CD4-positive, alpha-beta T cell treated with Interleukin-21 for 1 hour (primary cell): ENCODE results near the gene PRM1.

ENCODE experiments used
- DNase-seq: peaks from one replicate; pipeline ENCODE4 v3.0.0-alpha.2; 2020

The PRM1 gene

GRCh38 chr16:11271610-11272009 lies 9.5 kb downstream of the PRM1 start:
- no peak for DNase-seq

GRCh38 chr16:11270602-11271162 lies 10.4 kb downstream of the PRM1 start:
- DNase-seq: no peak

GRCh38 chr16:11268921-11269375 lies 12.2 kb downstream of the PRM1 start, which contains the start of gene TNP2:
Gene TNP2, minus strand, starts transcription at chr16:11269325. Its CDS starts 63 bp downstream, at chr16:11269262.
- no peak for DNase-seq

- DNase-seq: no peak
These were observed 16.0 kb downstream of the PRM1 start for GRCh38 chr16:11265124-11265523.

GRCh38 chr16:11264155-11264832 lies 16.8 kb downstream of the PRM1 start:
- no peak for DNase-seq

GRCh38 chr16:11263737-11264136 lies 17.4 kb downstream of the PRM1 start:
- peak; percentile 41 for DNase-seq

- no peak for DNase-seq
These were observed 18.2 kb downstream of the PRM1 start for GRCh38 chr16:11262915-11263314.

GRCh38 chr16:11260596-11260966 lies 20.5 kb downstream of the PRM1 start:
- DNase-seq: no peak

GRCh38 chr16:11259655-11260595 lies 21.2 kb downstream of the PRM1 start:
- no peak for DNase-seq

GRCh38 chr16:11258553-11259492 lies 22.3 kb downstream of the PRM1 start:
- peak; percentile 71 for DNase-seq

GRCh38 chr16:11257131-11257938 lies 23.8 kb downstream of the PRM1 start:
- DNase-seq: peak; percentile 76

GRCh38 chr16:11256661-11257130 lies 24.4 kb downstream of the PRM1 start:
- DNase-seq: no peak

GRCh38 chr16:11255737-11256660 lies 25.1 kb downstream of the PRM1 start, which contains the start of gene SOCS1:
Gene SOCS1, minus strand, starts transcription at chr16:11256204. Its CDS starts 726 bp downstream, at chr16:11255478.
- peak; percentile 90 for DNase-seq

- peak; percentile 69 for DNase-seq
These were observed 26.0 kb downstream of the PRM1 start for GRCh38 chr16:11254913-11255736.

- peak; percentile 26 for DNase-seq
These were observed 26.9 kb downstream of the PRM1 start for GRCh38 chr16:11253995-11254912.

GRCh38 chr16:11253009-11253994 lies 27.8 kb downstream of the PRM1 start:
- DNase-seq: peak; percentile 74

GRCh38 chr16:11252482-11252931 lies 28.6 kb downstream of the PRM1 start:
- peak; percentile 22 for DNase-seq
